ENCODE measurements around the gene CDC14A. TPM values are rescaled to one million over a fixed set of nuclear protein-coding genes. Genes with fewer than 3 reads are reported as not detected.

The CDC14A gene
- total RNA-seq, 1 donor from 2014 or later: 6.3 TPM

GRCh38 chr1:100539836-100540536, 187.7 kb downstream of the CDC14A start:
- FAIRE-seq: no peak
- Mint-ChIP-seq H3K27ac (ENCODE audit: unreplicated experiment) (no peak overlapping the region), H3K4me1 (ENCODE audit: low read depth, unreplicated experiment) (no peaks in the 10 kb centered on the region), H3K9me3 (ENCODE audit: unreplicated experiment) (peaks cover 1% of the 10 kb centered on the region), H3K27me3 (ENCODE audit: low read depth, unreplicated experiment) (peaks cover 54% of the 10 kb centered on the region), H3K4me3 (ENCODE audit: unreplicated experiment) (peak overlapping the region; percentile 54), H3K36me3 (ENCODE audit: low read depth, unreplicated experiment) (peaks cover 1% of the 10 kb centered on the region)
- TF ChIP-seq CTCF (IDR thresholded peaks at IDR 0.05; ENCODE audit: insufficient read depth, low read depth, low read length) (no peak), EZH2 (IDR thresholded peaks at IDR 0.05; ENCODE audit: insufficient read depth, low read length) (no peak)
- Histone ChIP-seq H3K4me2 (ENCODE audit: low read length) (peak overlapping the region; percentile 85), H3K36me3 (ENCODE audit: insufficient read depth, low read length) (no peaks in the 10 kb centered on the region), H3K4me1 (ENCODE audit: insufficient read depth, low read length) (peaks cover 9% of the 10 kb centered on the region), H3K79me2 (ENCODE audit: insufficient read depth, low read length) (no peaks in the 10 kb centered on the region), H4K20me1 (ENCODE audit: insufficient read depth, low read length) (no peaks in the 10 kb centered on the region), H2AFZ (ENCODE audit: low read depth, low read length) (peak overlapping the region; percentile 82), H3K27ac (ENCODE audit: low read depth, low read length) (no peak overlapping the region), H3K9ac (ENCODE audit: low read length) (no peak overlapping the region), H3K4me3 (ENCODE audit: insufficient read depth, low read depth, low read length) (peak overlapping the region; percentile 21), H3K27me3 (ENCODE audit: insufficient read depth, low read length) (peaks cover 36% of the 10 kb centered on the region), H3K9me3 (ENCODE audit: insufficient read depth, low read depth, low read length) (no peaks in the 10 kb centered on the region)
- DNase-seq (ENCODE audit: low read depth): peak; percentile 22

- Mint-ChIP-seq H3K36me3 (ENCODE audit: low read depth, unreplicated experiment) (peaks cover 1% of the 10 kb centered on the region), H3K4me1 (ENCODE audit: low read depth, unreplicated experiment) (no peaks in the 10 kb centered on the region), H3K27ac (ENCODE audit: unreplicated experiment) (no peak overlapping the region), H3K27me3 (ENCODE audit: low read depth, unreplicated experiment) (peaks cover 34% of the 10 kb centered on the region), H3K9me3 (ENCODE audit: unreplicated experiment) (peaks cover 1% of the 10 kb centered on the region), H3K4me3 (ENCODE audit: unreplicated experiment) (no peak overlapping the region)
- Histone ChIP-seq H3K4me1 (ENCODE audit: insufficient read depth, low read length) (peaks cover 9% of the 10 kb centered on the region), H3K4me2 (ENCODE audit: low read length) (no peak overlapping the region), H3K9me3 (ENCODE audit: insufficient read depth, low read depth, low read length) (no peaks in the 10 kb centered on the region), H3K9ac (ENCODE audit: low read length) (no peak overlapping the region), H3K4me3 (ENCODE audit: insufficient read depth, low read depth, low read length) (no peak overlapping the region), H4K20me1 (ENCODE audit: insufficient read depth, low read length) (no peaks in the 10 kb centered on the region), H3K36me3 (ENCODE audit: insufficient read depth, low read length) (no peaks in the 10 kb centered on the region), H3K79me2 (ENCODE audit: insufficient read depth, low read length) (no peaks in the 10 kb centered on the region), H3K27ac (ENCODE audit: low read depth, low read length) (no peak overlapping the region), H3K27me3 (ENCODE audit: insufficient read depth, low read length) (peaks cover 26% of the 10 kb centered on the region), H2AFZ (ENCODE audit: low read depth, low read length) (no peak overlapping the region)
- no peak for DNase-seq (ENCODE audit: low read depth)
- no peak for FAIRE-seq
- TF ChIP-seq CTCF (IDR thresholded peaks at IDR 0.05; ENCODE audit: insufficient read depth, low read depth, low read length) (no peak), EZH2 (IDR thresholded peaks at IDR 0.05; ENCODE audit: insufficient read depth, low read length) (no peak)
Measured at GRCh38 chr1:100542285-100542684, 190.0 kb downstream of the CDC14A start.

GRCh38 chr1:100543640-100544039, 191.3 kb downstream of the CDC14A start:
- no peaks in the 10 kb centered on the region for H3K9me3 ChIP-seq (ENCODE audit: insufficient read depth, low read depth, low read length)
- peaks cover 8% of the 10 kb centered on the region for H3K4me1 ChIP-seq (ENCODE audit: insufficient read depth, low read length)
- Mint-ChIP-seq H3K4me3 (ENCODE audit: unreplicated experiment) (no peak overlapping the region), H3K4me1 (ENCODE audit: low read depth, unreplicated experiment) (no peaks in the 10 kb centered on the region), H3K9me3 (ENCODE audit: unreplicated experiment) (no peaks in the 10 kb centered on the region), H3K27me3 (ENCODE audit: low read depth, unreplicated experiment) (peaks cover 22% of the 10 kb centered on the region), H3K27ac (ENCODE audit: unreplicated experiment) (no peak overlapping the region), H3K36me3 (ENCODE audit: low read depth, unreplicated experiment) (peaks cover 1% of the 10 kb centered on the region)
- no peaks in the 10 kb centered on the region for H3K79me2 ChIP-seq (ENCODE audit: insufficient read depth, low read length)
- no peaks in the 10 kb centered on the region for H4K20me1 ChIP-seq (ENCODE audit: insufficient read depth, low read length)
- no peak for TF ChIP-seq EZH2 (IDR thresholded peaks at IDR 0.05; ENCODE audit: insufficient read depth, low read length)
- TF ChIP-seq CTCF (IDR thresholded peaks at IDR 0.05; ENCODE audit: insufficient read depth, low read depth, low read length): no peak
- H3K4me3 ChIP-seq (ENCODE audit: insufficient read depth, low read depth, low read length): no peak overlapping the region
- no peak overlapping the region for H2AFZ ChIP-seq (ENCODE audit: low read depth, low read length)
- H3K27ac ChIP-seq (ENCODE audit: low read depth, low read length): no peak overlapping the region
- H3K4me2 ChIP-seq (ENCODE audit: low read length): no peak overlapping the region
- DNase-seq (ENCODE audit: low read depth) (no peak), FAIRE-seq (no peak)
- H3K36me3 ChIP-seq (ENCODE audit: insufficient read depth, low read length): no peaks in the 10 kb centered on the region
- peaks cover 14% of the 10 kb centered on the region for H3K27me3 ChIP-seq (ENCODE audit: insufficient read depth, low read length)
- H3K9ac ChIP-seq (ENCODE audit: low read length): no peak overlapping the region

Data from astrocyte (in vitro differentiated cells and primary cell).